Chondrocyte (in vitro differentiated cells): Measurements from ENCODE around the gene HELZ2. TPM values are rescaled to one million over a fixed set of nuclear protein-coding genes. Genes with fewer than 3 reads are reported as not detected.

Source experiments
- DNase-seq: peaks from one replicate; pipeline ENCODE4 v3.0.0; 2021; ENCODE audit warnings: mixed read lengths, low spot score
- H3K27ac Mint-ChIP-seq: one replicate; pipeline ENCODE4 v1.8.0; 2021; ENCODE audit warnings: mild to moderate bottlenecking, moderate library complexity, mixed read lengths; ENCODE audit not compliant: unreplicated experiment
- H3K27me3 Mint-ChIP-seq: 2 replicates; pipeline ENCODE4 v1.8.0; 2021; ENCODE audit warnings: low read depth, mixed read lengths
- H3K36me3 Mint-ChIP-seq: 2 replicates; pipeline ENCODE4 v1.8.0; 2021; ENCODE audit warnings: low read depth, mixed read lengths
- H3K4me1 Mint-ChIP-seq: 2 replicates; pipeline ENCODE4 v1.8.0; 2021; ENCODE audit warnings: low read depth, mild to moderate bottlenecking, mixed read lengths
- H3K4me3 Mint-ChIP-seq: one replicate; pipeline ENCODE4 v1.8.0; 2021; ENCODE audit warnings: mild to moderate bottlenecking, moderate library complexity, mixed read lengths; ENCODE audit not compliant: unreplicated experiment
- H3K9me3 Mint-ChIP-seq: 2 replicates; pipeline ENCODE4 v1.8.0; 2021; ENCODE audit warnings: low read depth, mixed read lengths
- total RNA-seq: library from RNA; stranded (reverse); gene quantifications from 3 replicates; pipeline ENCODE4 v1.2.1, GENCODE V29; 2021
- TF ChIP-seq, protein P1 (sequence below): fragments of 200-600 bp; sonication (generic); IDR thresholded peaks from 2 replicates; pipeline ENCODE4 v1.5.0; 2021; ENCODE audit warnings: antibody characterized with exemption, mild to moderate bottlenecking, moderate library complexity

The HELZ2 gene
- total RNA-seq, 1 donor from 2014 or later: 14.9 TPM

DNA sequence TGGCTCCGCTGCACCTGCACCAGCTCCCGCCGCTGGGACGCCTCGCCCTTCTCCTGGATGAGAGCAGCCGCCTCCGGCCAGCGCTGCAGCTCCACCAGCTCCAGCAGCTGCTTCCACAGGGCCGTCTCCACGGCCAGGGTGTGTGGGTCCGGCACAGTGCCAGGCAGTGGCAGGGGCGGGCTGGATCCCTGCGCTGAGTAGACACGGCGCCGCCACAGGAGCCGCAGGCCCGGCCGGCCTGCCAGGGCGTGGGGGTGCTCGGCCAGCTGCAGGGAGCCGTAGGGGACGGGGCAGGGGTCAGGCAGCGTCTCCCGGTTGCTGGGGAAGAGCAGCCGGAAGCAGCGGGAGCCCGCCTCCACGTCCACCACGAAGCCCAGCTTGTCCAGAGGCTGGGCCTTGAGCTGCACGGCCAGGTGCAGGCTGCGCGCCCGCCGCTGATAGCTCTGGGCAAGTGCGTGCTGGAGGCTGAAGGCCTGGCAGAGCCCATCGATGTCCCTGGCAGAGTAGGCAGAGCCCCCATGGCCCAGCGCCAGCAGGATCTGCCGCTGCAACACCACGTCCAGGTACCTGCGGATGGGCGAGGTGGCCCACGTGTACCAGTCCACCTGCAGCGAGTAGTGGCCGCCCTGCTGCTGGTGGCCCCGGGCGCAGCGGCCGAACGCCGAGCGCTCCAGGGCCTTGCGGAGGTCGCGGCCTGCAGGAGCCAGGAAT is 10.7 kb downstream of the HELZ2 start:
- Mint-ChIP-seq H3K36me3 (peaks cover 4% of the 10 kb centered on the region), H3K4me1 (no peaks in the 10 kb centered on the region), H3K9me3 (no peaks in the 10 kb centered on the region)

DNA sequence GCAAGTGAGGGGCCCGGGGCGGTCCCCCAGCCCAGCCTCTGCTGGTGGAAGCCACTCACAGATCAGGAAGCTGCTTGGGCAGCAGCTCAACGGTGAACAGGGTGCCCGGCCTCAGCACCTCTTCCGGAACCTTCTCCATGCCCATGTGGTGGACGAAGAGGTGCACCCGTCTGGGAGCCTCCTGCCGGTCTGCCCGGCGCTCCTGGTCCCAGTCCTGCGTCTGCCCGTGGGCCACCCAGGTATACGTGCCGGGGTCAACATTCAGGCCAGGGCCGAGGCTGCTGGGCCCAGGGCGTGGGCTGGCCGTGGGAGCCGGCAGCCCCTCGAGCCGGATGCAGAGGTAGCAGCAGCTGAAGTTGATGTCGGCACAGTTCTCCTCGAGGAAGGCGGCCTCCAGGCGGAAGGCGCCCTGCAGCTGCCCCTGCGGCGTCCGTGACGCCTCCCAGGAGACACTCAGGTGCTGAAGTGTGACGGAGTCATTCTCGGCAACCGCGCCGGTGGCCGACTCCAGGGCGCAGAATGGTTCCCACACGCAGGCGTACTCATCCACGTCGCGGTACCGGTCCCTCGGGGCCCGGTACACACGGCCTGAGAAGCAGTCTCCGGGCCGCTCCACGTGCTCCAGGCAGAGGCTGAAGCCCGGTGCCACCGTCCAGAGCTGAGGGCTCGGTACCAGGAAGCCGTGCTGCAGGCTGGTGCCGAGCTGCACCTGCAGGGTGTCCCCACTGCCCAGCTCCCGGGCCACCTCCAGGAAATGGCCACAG is 11.4 kb downstream of the HELZ2 start:
- peaks cover 4% of the 10 kb centered on the region for H3K36me3 Mint-ChIP-seq
- TF ChIP-seq, protein P1, sequence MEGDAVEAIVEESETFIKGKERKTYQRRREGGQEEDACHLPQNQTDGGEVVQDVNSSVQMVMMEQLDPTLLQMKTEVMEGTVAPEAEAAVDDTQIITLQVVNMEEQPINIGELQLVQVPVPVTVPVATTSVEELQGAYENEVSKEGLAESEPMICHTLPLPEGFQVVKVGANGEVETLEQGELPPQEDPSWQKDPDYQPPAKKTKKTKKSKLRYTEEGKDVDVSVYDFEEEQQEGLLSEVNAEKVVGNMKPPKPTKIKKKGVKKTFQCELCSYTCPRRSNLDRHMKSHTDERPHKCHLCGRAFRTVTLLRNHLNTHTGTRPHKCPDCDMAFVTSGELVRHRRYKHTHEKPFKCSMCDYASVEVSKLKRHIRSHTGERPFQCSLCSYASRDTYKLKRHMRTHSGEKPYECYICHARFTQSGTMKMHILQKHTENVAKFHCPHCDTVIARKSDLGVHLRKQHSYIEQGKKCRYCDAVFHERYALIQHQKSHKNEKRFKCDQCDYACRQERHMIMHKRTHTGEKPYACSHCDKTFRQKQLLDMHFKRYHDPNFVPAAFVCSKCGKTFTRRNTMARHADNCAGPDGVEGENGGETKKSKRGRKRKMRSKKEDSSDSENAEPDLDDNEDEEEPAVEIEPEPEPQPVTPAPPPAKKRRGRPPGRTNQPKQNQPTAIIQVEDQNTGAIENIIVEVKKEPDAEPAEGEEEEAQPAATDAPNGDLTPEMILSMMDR: no peak
- H3K4me1 Mint-ChIP-seq: no peaks in the 10 kb centered on the region
- no peak overlapping the region for H3K27ac Mint-ChIP-seq
- no peak for DNase-seq
- no peaks in the 10 kb centered on the region for H3K27me3 Mint-ChIP-seq
- no peak overlapping the region for H3K4me3 Mint-ChIP-seq
- no peaks in the 10 kb centered on the region for H3K9me3 Mint-ChIP-seq

More for the DNA sequence above, 10.7 kb downstream of the HELZ2 start:
- no peak for DNase-seq
- Mint-ChIP-seq H3K27me3 (no peaks in the 10 kb centered on the region), H3K27ac (no peak overlapping the region), H3K4me3 (no peak overlapping the region)
- TF ChIP-seq, protein P1: no peak

GRCh38 chr20:63561624-63562396 is 12.2 kb downstream of the HELZ2 start:
- Mint-ChIP-seq H3K27ac (no peak overlapping the region), H3K36me3 (peaks cover 4% of the 10 kb centered on the region), H3K27me3 (no peaks in the 10 kb centered on the region), H3K4me1 (no peaks in the 10 kb centered on the region), H3K9me3 (no peaks in the 10 kb centered on the region), H3K4me3 (no peak overlapping the region)
- TF ChIP-seq, protein P1: no peak
- no peak for DNase-seq

- H3K27me3 Mint-ChIP-seq: no peaks in the 10 kb centered on the region
- H3K4me1 Mint-ChIP-seq: no peaks in the 10 kb centered on the region
- no peaks in the 10 kb centered on the region for H3K9me3 Mint-ChIP-seq
- no peak overlapping the region for H3K4me3 Mint-ChIP-seq
- DNase-seq: no peak
- H3K27ac Mint-ChIP-seq: no peak overlapping the region
- TF ChIP-seq, protein P1: no peak
- H3K36me3 Mint-ChIP-seq: peaks cover 4% of the 10 kb centered on the region
Observed at GRCh38 chr20:63560856-63561609, 13.0 kb downstream of the HELZ2 start.
